K562 (cell line): ENCODE measurements around the gene SEC61A2. TPM values are rescaled to one million over a fixed set of nuclear protein-coding genes. Genes with fewer than 3 reads are reported as not detected.
"Not testable (repeated sequence)": the region's sequence is repeated elsewhere in the genome, so short reads cannot be mapped to it uniquely, and the experiment has no call there.

Experiments
- ATAC-seq: fragments of 200-7000 bp; cut with Tn5 transposase; 3 replicates; pipeline ENCODE4 v1.9.1; 2020; ENCODE audit warnings: moderate library complexity
- BruUV-seq: library from RNA; stranded (reverse); fragments of 400-500 nt; replicated peaks from 2 replicates; lab custom pipeline; 2021; lab: Mats Ljungman, UMichigan
- CTCF ChIA-PET: fragments of 300-600 bp; formaldehyde crosslinking; extraction: SDS; loops from one replicate; lab custom pipeline; 2021; ENCODE audit warnings: low intra/inter-chr PET ratio; lab: Yijun Ruan, JAX
- POLR2A ChIA-PET: fragments of 300-600, 350-650 bp; sonication (Branson Sonifier 250); formaldehyde crosslinking; extraction: SDS; loops from one replicate; lab custom pipeline; 2021; ENCODE audit warnings: antibody characterized with exemption, inconsistent platforms; lab: Yijun Ruan, JAX
- DNase-seq, 4 experiments: peaks; one replicate each; pipeline versions ENCODE4 v3.0.0 to v3.0.0-alpha.2; 2011 to 2018; ENCODE audit warnings: low spot score in 3 of 4, mixed read lengths in 3 of 4; ENCODE audit errors: extremely low read depth in 1 of 4
- FAIRE-seq: peaks from 2 replicates; lab custom pipeline; 2011; peaks lifted over from hg19 to GRCh38; lab: Jason Lieb, UNC
- H2AFZ ChIP-seq: 2 replicates; pipeline ENCODE4 v1.6.0; 2011; ENCODE audit warnings: low read depth, low read length, control low read depth, inconsistent platforms
- H3K27ac ChIP-seq: fragments of 200-600 bp; 3 replicates; pipeline ENCODE4 v1.8.0; 2011; ENCODE audit warnings: low read depth, mild to moderate bottlenecking, control low read depth, inconsistent platforms, low read length, moderate library complexity, mixed read lengths; ENCODE audit errors: extremely low read depth
- H3K27me3 ChIP-seq, 2 experiments: fragments of 300-600 bp in 1 of 2; 2 replicates in 1 of 2; 3 replicates in 1 of 2; pipeline versions ENCODE4 v1.6.0 to v1.8.0; 2011; ENCODE audit warnings: inconsistent platforms in 2 of 2, low read length in 2 of 2, mild to moderate bottlenecking in 1 of 2, mixed read lengths in 1 of 2, moderate library complexity in 1 of 2; ENCODE audit not compliant: control insufficient read depth in 2 of 2, insufficient read depth in 2 of 2
- H3K36me3 ChIP-seq: fragments of 300-600 bp; 3 replicates; pipeline ENCODE4 v1.8.0; 2011; ENCODE audit warnings: mild to moderate bottlenecking, low read length, inconsistent platforms; ENCODE audit not compliant: control insufficient read depth, insufficient read depth
- H3K4me1 ChIP-seq, 2 experiments: fragments of 200-600 bp in 1 of 2; replicated peaks in 1 of 2; 2 replicates in 1 of 2; 3 replicates in 1 of 2; pipeline versions ENCODE4 v1.5.1 to v1.8.0; 2011; ENCODE audit warnings: inconsistent platforms in 2 of 2, low read length in 2 of 2, mild to moderate bottlenecking in 1 of 2, mixed read lengths in 1 of 2, moderate library complexity in 1 of 2; ENCODE audit not compliant: control insufficient read depth in 2 of 2, insufficient read depth in 2 of 2
- H3K4me2 ChIP-seq: 2 replicates; pipeline ENCODE4 v1.6.1; 2011; ENCODE audit warnings: low read length, control low read depth, inconsistent platforms, mixed read lengths; ENCODE audit not compliant: insufficient read depth
- H3K4me3 ChIP-seq: fragments of 200-600 bp; sonication (generic), shearing (Covaris generic); 2 replicates; pipeline ENCODE4 v1.5.1; 2016; ENCODE audit warnings: control low read depth, inconsistent platforms
- H3K79me2 ChIP-seq: fragments of 200-600 bp; 3 replicates; pipeline ENCODE4 v1.8.0; 2011; ENCODE audit warnings: low read length, inconsistent platforms; ENCODE audit not compliant: control insufficient read depth, insufficient read depth
- H3K9ac ChIP-seq, 2 experiments: 2 replicates each; pipeline versions ENCODE4 v1.6.0 to v1.6.1; 2011; ENCODE audit warnings: low read depth in 2 of 2, low read length in 2 of 2, control low read depth in 1 of 2, inconsistent platforms in 1 of 2, mild to moderate bottlenecking in 1 of 2, mixed read lengths in 1 of 2; ENCODE audit not compliant: insufficient read depth in 1 of 2
- H3K9me1 ChIP-seq: one replicate; pipeline ENCODE4 v1.6.0; 2011; ENCODE audit warnings: inconsistent platforms, mild to moderate bottlenecking, low read length, moderate library complexity; ENCODE audit not compliant: control insufficient read depth, insufficient read depth
- H3K9me3 ChIP-seq: replicated peaks from 2 replicates; pipeline ENCODE4 v1.5.1; 2011; ENCODE audit warnings: low read depth, low read length, inconsistent platforms; ENCODE audit not compliant: control insufficient read depth, insufficient read depth
- H4K20me1 ChIP-seq: replicated peaks from 2 replicates; pipeline ENCODE4 v1.6.1; 2011; ENCODE audit warnings: low read length, inconsistent platforms, mixed read lengths; ENCODE audit not compliant: control insufficient read depth, insufficient read depth
- JUNB ChIP-seq: fragments of 450-650 bp; formaldehyde crosslinking; conservative IDR thresholded peaks from 2 replicates; pipeline ENCODE4 v1.4.0; 2020; ENCODE audit warnings: mild to moderate bottlenecking
- MTA2 ChIP-seq: fragments of 450-650 bp; IDR thresholded peaks from 2 replicates; pipeline ENCODE4 v1.6.1; 2016; ENCODE audit warnings: low read depth
- TAF15 ChIP-seq: fragments of 200-400 bp; formaldehyde crosslinking; IDR thresholded peaks from 2 replicates; pipeline ENCODE4 v1.6.1; 2017; ENCODE audit warnings: mild to moderate bottlenecking, low read depth, low read length, moderate library complexity
- ZBTB17 ChIP-seq: fragments of 450-650 bp; formaldehyde crosslinking; IDR thresholded peaks from 2 replicates; pipeline ENCODE4 v1.4.0; 2020; ENCODE audit warnings: mild to moderate bottlenecking
- ZC3H4 ChIP-seq: sonication (generic); formaldehyde crosslinking; IDR thresholded peaks from 2 replicates; pipeline ENCODE4 v1.9.0; 2021; ENCODE audit warnings: missing genetic modification reagents, borderline replicate concordance
- ZC3H8 ChIP-seq: fragments of 450-650 bp; IDR thresholded peaks from 2 replicates; pipeline ENCODE4 v1.6.1; 2017
- ZFPM2 ChIP-seq: fragments of 250-450 bp; sonication (Bioruptor Pico); IDR thresholded peaks from 2 replicates; pipeline ENCODE4 v1.5.1; 2022; ENCODE audit warnings: mild to moderate bottlenecking
- ZNF507 ChIP-seq: conservative IDR thresholded peaks from 2 replicates; pipeline ENCODE4 v1.6.1; 2017; ENCODE audit warnings: missing genetic modification characterization, missing compliant biosample characterization
- WGBS: fragments of 100-300 bp; shearing (Covaris generic); methylation state at CpG from one replicate; pipeline ENCODE4 v1.1.6; 2016; ENCODE audit warnings: low coverage, mixed read lengths; ENCODE audit not compliant: insufficient coverage; ENCODE audit errors: missing lambda C conversion rate; 5-methylcytosine and 5-hydroxymethylcytosine counted together
- in situ Hi-C: fragments of 300-500 bp; cut with MboI; formaldehyde crosslinking; loops from 4 replicates; pipeline ENCODE4 v1.15.0; 2018; ENCODE audit warnings: inconsistent platforms, mixed read lengths
- intact Hi-C: fragments of 100-400 bp; cut with micrococcal nuclease; formaldehyde crosslinking; loops from 2 replicates; pipeline ENCODE4 v1.14.2; 2022
- polyA plus RNA-seq, 8 experiments: library from polyadenylated mRNA; depleted of rRNA in 4 of 8; stranded (reverse) in 5 of 8; unstranded in 3 of 8; fragments of >200 nt; fragmentation: Nextera tagmentation in 2 of 8; fragmentation: Illumina TruSeq in 1 of 8; extraction: Ambion mirVana in 2 of 8; extraction: Trizol in 1 of 8; gene quantifications; 2 replicates each; pipeline versions ENCODE4 v1.2.1 to v1.2.3, GENCODE V29; 2011 to 2014; ENCODE audit warnings: inconsistent platforms in 1 of 8, missing spikeins in 1 of 8
- total RNA-seq, 7 experiments: library from RNA; depleted of rRNA in 6 of 7; stranded (reverse); fragments of >200 nt in 6 of 7; fragmentation: Illumina TruSeq in 2 of 7; extraction: Trizol in 2 of 7; gene quantifications; 2 replicates each; pipeline versions ENCODE4 v1.2.1 to v1.2.3, GENCODE V29; 2011 to 2021; ENCODE audit warnings: low replicate concordance in 1 of 7

The SEC61A2 gene
- total and polyA plus RNA-seq, 9 of the 15 experiments (the other 6 are each of a cell fraction or from before 2014, with no cell fraction given) = 1.2 to 9.7 (median 3.9) TPM

DNA sequence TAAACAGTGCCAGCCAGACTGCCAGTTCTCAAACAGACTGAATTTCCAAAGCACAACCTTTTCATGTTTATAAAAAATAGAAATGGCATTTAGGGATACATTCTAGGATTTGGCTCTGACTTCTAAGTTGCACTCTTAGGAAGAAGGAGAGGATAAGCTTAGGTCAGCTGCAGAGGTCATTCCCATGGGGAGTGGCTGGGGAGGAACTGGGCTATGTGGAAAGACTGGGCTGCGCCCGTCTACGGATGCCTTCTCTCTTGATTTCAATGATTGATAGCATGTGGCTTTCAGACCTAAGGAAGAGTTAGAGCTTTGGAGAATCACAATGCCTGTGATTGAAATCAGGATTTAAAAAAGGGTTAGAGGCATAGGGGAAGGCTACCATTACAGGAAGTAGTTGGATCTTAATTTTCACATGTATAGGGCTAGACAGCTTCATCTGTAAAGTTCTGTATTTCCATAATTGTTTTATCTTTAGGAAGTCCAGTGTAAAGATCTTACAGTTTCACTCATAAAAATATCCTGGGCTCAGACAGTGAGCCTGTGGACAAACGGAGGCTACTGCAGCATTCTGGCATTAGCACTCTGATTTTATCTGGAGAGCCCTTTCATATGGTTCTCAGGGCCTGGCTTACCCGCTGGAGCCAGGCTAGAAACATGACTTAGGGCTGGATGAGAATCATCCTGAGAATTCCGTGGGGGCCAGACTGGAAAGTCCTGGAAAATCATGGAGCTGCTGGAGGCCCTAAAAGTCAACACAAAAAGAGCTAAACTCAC lies 36.7 kb downstream of the SEC61A2 start:
- DNase-seq (no peak), FAIRE-seq (no peak), ATAC-seq (no peak)
- Histone ChIP-seq H3K27ac (no peak overlapping the region), H3K4me2 (no peak overlapping the region), H3K9me1 (no peaks in the 10 kb centered on the region), H3K79me2 (no peaks in the 10 kb centered on the region), H3K9me3 (no peaks in the 10 kb centered on the region), H3K27me3 (no peaks in the 10 kb centered on the region), H3K36me3 (peaks cover 69% of the 10 kb centered on the region), H3K4me1 (no peaks in the 10 kb centered on the region; a peak in 1 of 5 replicates), H3K9ac (no peak overlapping the region), H4K20me1 (no peaks in the 10 kb centered on the region), H3K4me3 (no peak overlapping the region), H2AFZ (no peak overlapping the region)
- no peak for TF ChIP-seq MTA2
- TF ChIP-seq ZFPM2 (CRISPR knock-in tag) = no peak
- no peak for TF ChIP-seq JUNB (CRISPR knock-in tag)
- no peak for TF ChIP-seq TAF15
- TF ChIP-seq ZC3H4 (CRISPR knock-in tag) = no peak
- no peak for TF ChIP-seq ZBTB17
- no peak for TF ChIP-seq ZNF507 (tag)
- no peak for TF ChIP-seq ZC3H8
- in situ Hi-C loops = no loop called here
- intact Hi-C loops = no loop called here
- POLR2A ChIA-PET = interaction anchor here (0.9 kb wide), 1 partner anchor 29 kb away, joined by 3 read pairs; the partner anchor contains the start of genes CDC123 and NUDT5
- no TSS peak for BruUV-seq
- WGBS = 83% methylated on average over 6 of the region's 6 CpGs
- CTCF ChIA-PET = no interaction called here

DNA sequence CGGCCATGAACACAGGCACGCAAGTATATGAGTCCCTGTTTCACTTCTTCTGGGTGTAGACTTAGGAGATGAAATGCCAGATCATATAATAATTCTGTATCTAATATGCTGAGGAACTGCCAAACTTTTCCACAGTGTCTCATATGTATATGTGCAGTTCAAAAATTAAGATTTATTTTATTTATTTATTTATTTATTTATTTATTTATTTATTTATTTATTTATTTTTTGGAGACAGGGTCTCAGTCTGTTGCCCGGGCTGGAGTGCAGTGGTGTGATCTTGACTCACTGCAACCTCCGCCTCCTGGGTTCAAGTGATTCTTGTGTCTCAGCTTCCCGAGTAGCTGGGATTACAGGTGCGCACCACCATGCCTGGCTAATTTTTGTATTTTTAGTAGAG lies 42.0 kb downstream of the SEC61A2 start:
- H3K9me3 ChIP-seq, intact Hi-C loops, H3K4me2 ChIP-seq, in situ Hi-C loops, H3K9ac ChIP-seq, CTCF ChIA-PET, H3K9me1 ChIP-seq, H3K27ac ChIP-seq, H4K20me1 ChIP-seq, H2AFZ ChIP-seq, DNase-seq, H3K4me3 ChIP-seq, FAIRE-seq, H3K79me2 ChIP-seq, ATAC-seq, H3K4me1 ChIP-seq, POLR2A ChIA-PET, BruUV-seq, H3K27me3 ChIP-seq: not testable (repeated sequence)
- WGBS = 98% methylated on average over 6 of the region's 6 CpGs
- peaks cover 83% of the 10 kb centered on the region for H3K36me3 ChIP-seq
